SK-N-SH treated with all-trans-retinoic acid at 6 μM for 48 hours (cell line): ENCODE results near the gene FFAR4.

ENCODE experiments used
- PATZ1 ChIP-seq: fragments of 250-450 bp; sonication (Bioruptor Pico); IDR thresholded peaks from 2 replicates; pipeline ENCODE4 v1.8.0; 2020; ENCODE audit warnings: mild to moderate bottlenecking, moderate library complexity, borderline replicate concordance
- RARB ChIP-seq: fragments of 250-450 bp; sonication (Bioruptor Pico); IDR thresholded peaks from 2 replicates; pipeline ENCODE4 v1.8.0; 2021; ENCODE audit warnings: mild to moderate bottlenecking, moderate library complexity
- SNAI2 ChIP-seq: fragments of 250-450 bp; sonication (Bioruptor Pico); IDR thresholded peaks from 2 replicates; pipeline ENCODE4 v1.5.0; 2020; ENCODE audit warnings: mild to moderate bottlenecking, moderate library complexity
- ZFP30 ChIP-seq: fragments of 450-650 bp; formaldehyde crosslinking; IDR thresholded peaks from 2 replicates; pipeline ENCODE4 v1.5.0; 2022; ENCODE audit warnings: mild to moderate bottlenecking, moderate library complexity

GRCh38 chr10:93630625-93631557, 64.4 kb downstream of the FFAR4 start:
- TF ChIP-seq ZFP30 (CRISPR knock-in tag) (no peak), RARB (CRISPR knock-in tag) (no peak), SNAI2 (no peak), PATZ1 (CRISPR knock-in tag) (no peak)
